GM18499 (cell line): ENCODE data around the gene SLC41A3.

Experiments used
- ATAC-seq: cut with Tn5 transposase; IDR thresholded peaks from one replicate; pipeline ENCODE4 v1.9.1; 2021; ENCODE audit warnings: moderate number of reproducible peaks; ENCODE audit not compliant: insufficient read depth, unreplicated experiment

SLC41A3 gene

DNA sequence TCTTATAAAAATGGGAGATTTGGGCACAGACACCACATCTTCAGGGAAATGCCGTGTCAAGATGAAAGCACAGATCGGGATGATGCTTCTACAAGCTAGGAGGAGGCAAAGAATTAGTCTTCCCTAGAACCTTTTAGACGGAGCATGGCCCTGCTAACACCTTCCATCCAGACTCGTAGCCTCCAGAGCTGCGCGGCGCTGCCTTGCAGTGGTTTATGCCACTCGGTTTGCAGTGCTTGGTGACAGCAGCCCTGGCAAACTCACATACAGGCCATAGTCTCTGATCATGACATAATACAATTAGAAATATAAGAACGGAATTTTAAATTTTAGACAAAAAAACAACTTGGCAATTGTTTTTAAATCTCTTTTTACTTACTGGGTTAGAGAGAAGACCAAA lies 37.1 kb upstream of the SLC41A3 start:
- no peak for ATAC-seq

DNA sequence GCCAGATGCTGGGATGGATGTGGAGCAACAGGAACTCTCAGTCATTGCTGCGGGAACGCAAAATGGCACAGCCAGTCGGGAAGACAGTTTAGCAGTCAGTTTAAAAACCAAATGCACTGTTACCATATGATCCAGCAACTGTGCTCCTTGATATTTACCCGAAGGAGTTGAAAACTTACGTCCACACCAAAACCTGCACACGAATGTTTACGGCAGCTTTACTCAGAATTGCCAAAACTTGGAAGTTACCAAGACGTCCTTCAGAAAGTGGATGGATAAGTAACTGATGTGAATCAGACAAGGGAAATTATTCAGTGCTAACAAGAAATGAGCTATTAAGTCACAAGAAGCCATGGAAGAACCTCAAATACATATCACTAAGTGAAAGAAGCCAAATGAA lies 36.1 kb upstream of the SLC41A3 start:
- ATAC-seq, result no peak

DNA sequence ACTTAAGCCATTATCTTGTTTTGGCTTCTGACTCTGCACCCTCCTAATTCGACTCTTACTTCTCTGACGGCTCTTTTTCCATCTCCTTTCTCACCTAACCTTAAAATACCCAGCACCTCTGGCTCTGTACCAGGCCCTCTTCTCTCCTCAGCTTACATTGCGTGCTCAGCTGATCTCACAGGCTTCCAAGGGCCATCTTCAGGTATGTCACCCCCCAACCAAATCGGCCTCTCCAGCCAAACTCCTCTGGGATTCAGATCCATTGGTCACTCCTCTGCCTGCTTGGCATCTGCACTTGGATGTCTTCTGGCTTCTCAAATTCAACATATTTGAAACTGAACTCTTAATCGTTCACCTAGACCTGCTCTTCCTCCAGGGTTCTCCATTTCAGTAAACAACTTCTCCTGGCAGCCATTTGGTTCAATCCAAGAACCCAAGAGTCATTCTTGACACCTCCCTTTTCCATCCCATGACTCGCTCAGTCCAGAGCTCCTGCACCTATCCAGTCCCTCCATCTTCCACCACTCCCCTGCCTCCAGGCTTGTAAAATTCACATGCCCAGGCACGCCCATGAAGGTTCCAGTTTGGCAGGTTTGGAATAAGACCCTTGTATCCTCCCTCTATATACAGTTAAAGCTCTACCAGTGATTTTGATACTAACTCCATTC lies 35.2 kb upstream of the SLC41A3 start:
- no peak for ATAC-seq

DNA sequence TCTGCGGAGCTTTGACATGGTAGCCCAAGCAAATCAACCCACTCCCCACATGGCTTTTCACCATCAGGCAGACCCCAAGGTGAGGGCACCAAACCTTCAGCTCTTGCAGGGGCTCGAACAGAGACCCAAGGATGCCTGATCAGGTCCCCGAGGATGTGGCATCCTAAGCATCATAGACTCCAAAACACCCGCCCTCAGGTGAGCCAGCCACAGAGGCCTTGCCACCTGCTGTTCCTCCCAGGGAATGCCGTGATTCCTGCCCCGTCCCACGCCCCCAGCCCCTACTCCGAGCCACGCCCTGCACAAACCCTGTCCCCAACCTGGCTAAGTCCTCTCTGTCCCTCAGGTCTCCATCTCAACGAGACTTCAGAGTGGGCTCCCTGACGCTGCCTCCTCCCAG lies 34.7 kb upstream of the SLC41A3 start:
- ATAC-seq, result no peak

DNA sequence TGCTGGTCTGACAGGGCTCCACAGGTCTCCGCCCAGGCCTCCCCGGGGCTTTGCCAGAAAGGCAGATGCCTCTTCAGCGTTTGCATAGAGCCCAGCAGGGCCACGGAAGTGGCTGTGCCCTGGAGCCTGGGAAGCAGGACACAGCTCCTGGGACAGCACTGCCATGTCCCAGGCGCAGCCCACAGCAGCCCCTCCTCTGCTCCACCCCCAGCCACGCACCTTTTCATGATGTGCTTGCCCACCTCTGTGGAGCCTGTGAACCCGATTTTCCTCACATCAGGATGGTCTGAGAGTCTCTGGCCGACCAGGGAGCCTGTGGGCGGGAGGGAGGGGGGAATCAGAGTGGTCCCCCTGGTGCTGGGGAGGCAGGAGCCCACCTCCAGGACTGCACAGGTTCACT lies 33.9 kb upstream of the SLC41A3 start:
- ATAC-seq, result no peak

DNA sequence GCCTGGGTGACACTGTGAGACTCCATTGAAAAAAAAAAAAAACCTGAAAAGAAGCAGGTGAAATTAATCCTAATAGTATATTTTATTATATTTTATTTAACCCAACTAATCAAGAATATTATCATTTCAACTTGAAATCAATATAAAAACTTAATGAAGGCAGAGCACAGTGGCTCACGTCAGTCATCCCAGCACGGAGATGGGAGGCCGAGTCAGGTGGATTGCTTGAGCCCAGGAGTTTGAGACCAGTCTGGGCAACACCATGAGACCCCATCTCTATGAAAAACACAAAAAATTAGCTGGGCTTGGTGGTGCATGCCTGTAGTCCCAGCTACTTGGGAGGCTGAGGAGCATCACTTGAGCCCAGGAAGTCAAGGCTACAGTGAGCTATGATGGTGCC lies 33.3 kb upstream of the SLC41A3 start:
- no peak for ATAC-seq

DNA sequence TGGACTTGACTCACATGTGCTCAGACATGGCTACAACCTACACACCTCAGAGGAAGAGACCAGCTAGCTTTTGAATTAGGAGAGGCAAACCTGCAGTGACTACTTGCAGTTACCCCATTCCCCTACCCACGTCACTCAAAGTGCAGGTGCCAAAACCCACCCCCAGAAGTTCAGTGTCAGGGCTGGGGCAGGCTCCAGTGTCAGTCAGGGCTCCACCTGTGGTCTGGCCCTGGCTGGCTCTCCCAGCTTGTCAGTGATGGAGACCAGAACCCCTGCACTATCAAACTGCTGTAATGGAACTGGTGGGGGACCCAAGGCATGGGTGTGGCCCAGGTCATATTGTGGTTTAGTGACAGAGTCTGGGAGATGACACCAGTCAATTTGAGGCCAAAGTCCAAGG lies 32.6 kb upstream of the SLC41A3 start:
- ATAC-seq, result no peak

DNA sequence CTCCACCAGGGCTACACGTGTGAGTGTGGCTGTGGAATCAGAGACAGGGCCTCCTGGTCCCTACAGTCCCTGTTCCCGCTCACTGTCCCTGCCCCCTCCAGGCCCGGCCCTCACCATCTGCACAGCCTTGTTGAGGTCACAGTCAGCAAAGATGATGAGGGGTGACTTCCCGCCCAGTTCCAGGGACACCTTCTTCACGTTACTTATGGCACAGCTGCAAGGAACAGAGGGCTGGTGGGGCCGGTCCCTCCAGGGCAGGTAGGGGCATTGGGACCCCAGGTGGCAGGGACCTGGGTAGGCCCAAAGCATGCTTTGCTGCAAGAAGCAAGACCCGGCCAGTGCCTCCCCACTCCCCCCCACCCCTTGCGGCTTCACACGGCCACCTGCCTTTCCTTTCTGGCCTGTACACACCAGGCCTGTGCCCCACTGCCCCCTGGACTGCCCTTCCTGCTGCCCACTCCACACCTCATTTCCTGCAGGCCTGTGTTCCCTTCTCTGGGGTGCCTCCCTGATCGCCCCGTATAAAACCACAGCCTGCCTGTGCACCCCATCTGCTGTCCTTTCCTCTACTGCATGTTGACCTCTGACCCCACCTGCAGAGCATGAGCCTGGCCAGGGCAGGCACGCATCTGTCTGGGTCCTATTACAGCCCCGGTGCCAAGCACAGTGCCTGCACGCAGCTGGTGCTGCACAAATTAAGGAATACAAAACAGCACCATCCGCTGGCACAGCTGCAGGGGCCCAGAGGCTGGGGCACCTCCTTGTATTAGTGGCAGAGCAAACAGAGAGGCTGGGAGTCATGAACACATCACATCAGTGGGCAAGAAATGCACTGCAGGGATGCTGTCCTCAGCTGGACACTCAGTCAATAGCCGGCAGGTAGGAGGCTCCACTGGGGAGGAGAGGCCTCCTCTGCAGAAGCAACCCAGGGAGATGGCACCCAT lies 30.8 kb upstream of the SLC41A3 start:
- ATAC-seq, result no peak

DNA sequence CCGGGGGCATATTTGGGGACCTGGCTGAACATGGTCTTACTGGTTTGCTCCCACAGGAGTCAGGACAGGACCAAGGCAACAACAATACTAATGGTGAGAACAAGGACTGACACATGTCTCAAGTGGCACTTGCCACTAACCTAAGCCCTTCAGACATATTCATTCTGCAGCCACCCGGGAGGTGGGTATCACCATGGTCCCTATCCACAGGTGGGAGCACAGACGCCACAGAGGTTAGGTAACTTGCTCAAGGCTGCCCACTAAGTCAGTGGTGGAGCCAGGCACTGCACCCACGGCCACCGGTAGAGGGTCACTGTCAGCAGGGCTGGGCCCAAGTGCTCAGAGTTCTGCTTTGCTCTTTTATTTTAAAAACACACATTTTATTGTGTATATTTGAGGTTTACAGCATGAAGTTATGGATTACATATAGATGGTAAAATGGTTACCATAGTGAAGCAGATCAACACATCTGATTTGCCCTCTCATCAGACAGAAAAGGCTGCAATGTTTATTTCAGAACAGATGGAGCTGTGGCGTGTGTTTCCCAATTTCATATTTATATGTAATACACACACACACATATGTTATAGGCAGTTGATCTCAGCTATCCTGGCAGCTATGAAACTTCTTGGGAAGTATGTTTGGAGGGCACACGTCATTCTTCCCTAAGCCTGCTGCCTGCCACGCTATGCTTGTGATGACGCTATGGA lies 30.0 kb upstream of the SLC41A3 start:
- no peak for ATAC-seq

DNA sequence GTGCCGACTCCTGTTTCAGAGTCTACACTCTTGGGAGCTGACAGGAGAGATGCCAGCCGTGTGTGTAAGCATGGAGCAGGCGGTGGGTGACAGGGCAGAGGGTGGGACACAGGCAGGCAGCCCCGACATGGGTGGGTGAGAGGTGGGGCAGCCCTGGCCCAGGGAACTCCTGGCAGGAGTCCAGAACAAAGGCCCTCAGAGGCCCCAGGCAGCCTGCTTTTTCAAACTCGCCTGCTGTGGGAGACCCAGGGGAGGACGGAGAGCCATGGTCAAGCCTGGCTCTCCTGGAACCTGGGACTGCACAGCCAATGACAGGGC lies 29.3 kb upstream of the SLC41A3 start:
- ATAC-seq, result no peak

DNA sequence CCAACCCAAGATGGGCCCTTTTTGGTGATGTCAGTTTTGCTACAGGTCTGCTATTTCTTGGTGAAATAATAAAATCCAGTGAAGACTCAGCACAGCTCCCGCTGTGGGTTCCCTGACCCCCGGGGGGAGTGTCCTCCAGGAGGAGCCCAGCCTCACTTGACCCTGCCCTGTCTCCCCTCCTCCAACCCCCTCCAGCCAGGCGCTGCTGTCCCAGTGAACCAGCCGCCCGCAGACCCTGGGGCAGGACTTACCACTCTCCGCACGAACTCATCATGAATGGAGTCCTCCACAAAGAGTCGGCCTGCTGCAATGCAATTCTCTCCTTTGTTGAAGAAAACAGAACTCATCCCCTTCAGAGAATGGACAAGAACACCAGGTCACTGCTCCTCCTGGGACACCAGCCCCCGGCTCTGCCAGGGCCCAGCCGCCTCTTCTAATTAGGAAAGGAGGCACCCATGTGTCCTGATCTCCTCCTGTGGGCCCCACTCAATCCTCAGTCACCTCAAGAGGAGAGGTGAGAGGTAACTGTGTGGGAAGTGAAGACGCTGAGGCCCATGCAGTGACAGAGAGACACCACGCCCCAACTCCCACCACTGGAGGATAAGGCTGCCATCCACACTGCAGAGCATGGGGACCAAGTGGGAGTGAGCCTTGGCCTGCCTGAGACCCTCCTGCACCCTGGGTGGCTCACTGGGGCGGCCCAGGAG lies 28.8 kb upstream of the SLC41A3 start:
- no peak for ATAC-seq

DNA sequence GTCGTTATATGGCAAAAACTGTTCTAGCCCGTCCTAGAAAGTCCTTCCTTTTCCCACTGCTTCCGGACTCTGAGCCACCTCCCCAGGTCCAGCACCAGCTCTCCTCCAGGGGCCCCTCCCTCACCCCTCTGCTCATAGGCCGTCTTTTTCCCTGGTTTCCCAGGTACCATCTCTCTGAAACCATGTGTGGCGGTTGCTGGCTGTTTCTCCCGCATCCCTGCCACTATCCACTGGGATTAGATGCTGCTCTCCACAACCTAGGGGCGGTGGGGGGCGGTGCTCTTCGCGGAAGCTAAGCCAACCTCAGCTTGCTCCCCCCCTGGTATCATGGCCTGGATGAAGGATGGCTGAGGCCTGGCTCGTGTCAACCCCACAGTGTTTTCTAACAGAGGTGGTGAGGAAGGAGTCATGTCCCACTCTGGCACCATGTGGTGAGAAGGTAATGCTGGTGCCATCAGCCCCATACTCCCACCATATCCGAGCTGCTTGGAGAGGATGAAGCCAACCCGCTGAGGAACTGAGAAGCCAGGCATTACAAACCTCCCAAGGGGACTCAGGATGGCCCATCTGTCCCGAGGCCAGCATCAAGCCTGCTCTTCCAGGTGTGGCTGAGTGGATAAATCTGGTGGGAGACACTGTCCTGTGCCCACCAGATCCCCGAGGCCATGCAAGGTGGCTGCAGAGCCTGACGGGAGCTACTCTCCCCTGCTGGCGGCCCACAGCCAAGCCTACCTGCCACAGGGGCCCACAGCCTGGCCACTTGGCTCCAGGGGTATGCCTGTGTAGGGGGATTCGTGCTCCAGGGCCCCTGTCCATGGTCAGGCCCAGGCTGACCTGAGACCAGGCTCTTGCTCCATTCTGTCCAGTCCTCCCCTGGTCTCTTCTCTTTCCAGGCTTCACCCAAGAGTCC lies 27.9 kb upstream of the SLC41A3 start:
- ATAC-seq, result no peak

DNA sequence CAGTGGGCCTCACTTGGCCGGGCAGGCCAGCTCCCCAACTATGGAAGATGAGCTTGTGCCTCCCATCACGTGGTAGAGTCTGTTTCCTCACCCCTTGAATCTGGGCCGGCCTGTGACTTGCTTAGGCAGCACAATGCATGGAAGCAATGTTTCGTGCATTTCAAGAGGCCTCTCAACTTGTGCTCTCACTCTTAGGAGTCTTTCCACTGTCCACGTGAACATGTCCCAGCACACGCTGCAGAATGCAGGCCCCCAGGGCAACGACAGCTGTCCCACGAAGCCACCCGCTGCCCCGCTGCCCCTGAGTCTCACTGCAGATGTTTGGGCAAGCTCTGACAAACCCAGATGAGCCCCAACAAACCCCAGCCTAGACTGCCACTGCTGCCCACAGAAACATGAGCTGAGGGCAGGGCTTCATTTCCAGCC lies 27.2 kb upstream of the SLC41A3 start:
- no peak for ATAC-seq

DNA sequence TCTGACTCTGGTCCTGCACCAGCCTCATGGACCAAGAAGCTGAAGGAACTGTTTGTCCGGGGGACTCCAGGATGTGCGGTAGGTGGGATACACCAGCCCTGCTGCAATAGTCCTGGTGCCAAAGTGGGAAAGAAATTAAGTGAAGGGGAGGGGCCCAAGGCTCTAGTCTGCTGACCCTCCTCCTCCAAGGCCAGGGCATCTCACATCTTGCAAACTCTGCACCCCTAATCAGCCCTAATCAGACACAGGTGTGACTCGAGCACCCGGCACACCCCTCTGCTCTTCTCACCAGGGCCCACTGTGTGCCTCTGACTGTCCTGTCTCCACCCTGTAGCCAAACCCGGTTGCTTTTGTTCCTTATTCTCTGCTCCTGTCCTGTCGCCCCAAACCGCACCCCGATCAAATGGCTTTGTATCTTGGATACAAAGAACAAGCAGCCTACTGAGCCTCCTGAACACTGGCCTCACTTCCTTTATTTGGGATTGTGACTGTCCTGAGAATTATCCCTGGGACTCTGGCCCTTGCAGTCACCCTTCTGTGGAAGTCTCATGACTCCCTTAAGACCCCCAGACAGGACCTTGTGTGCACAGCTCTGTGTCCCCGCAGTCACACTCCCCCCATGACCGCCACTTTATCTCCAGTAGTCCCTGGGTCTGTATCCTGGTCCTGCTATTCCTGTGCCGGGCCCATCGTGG lies 26.7 kb upstream of the SLC41A3 start:
- ATAC-seq, result no peak

DNA sequence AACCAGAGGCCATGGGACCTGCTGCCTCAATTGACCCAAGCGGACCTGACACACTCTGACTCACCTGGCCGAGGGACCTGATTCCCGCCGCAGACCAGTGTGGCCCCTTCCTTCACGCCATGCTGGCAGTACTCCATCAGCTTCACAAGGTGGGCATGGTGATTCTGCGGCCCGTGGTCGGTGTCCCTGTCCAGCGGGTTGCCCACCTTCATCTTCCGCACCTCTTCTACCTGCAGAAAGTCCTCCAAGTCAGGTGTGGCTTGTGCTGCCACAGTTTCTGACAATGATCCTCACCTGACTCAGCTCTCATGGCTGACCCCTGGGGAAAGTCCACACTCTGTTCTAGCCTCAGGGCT lies 25.9 kb upstream of the SLC41A3 start:
- ATAC-seq, result no peak

DNA sequence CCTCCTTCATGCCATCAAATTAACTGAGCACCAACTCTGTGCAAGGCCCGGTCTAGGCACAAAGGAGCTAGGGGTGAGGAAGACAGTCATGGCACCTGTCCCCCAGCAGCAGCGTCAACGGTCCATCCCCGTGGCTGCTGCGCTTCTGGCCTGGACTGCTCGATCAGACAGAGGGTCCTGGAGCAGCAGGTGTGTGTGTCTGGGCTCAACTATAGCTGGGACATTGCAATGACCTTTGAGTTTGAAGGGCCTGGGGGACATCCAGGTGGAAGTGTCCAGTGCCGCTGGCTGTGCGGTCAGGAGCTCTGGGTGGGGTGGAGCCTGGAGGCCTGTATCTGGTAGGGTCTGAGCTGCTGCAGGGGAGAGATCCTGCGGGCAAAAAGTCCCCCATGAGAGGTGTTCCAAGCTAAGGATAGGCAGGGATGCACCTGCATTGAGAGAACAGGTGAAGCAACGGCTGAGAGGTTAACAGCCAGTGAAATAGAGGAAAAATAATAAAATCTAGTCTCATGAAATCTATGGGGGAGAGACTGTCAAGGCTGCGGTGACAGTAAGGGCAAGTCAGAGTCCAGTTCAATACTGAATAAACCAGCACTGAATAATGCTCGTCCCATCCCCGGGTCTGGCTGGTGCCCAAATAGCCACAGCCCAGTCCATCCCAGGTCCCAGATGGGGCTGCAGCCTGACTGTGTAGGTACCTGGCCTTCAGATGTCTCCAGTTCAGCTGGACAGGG lies 25.4 kb upstream of the SLC41A3 start:
- ATAC-seq, result no peak

DNA sequence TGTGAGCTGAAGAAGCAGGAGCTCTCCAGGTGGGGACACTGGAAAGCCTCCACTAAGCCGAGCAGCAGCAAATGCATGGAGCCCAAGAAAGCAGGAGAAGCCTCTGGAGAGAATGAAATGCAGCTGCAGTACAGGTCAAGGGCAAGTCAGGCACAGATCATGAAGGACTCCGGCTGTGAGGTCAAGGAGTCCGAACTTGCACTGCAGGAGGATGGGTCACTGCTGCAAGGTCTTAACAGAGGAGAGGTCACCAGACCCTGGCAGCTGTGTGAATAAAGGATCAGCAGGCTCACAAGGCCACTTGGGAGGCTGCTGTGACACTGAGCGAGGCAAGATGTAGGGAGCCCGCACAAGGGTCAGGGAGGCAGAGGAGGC lies 24.7 kb upstream of the SLC41A3 start:
- ATAC-seq, result no peak

DNA sequence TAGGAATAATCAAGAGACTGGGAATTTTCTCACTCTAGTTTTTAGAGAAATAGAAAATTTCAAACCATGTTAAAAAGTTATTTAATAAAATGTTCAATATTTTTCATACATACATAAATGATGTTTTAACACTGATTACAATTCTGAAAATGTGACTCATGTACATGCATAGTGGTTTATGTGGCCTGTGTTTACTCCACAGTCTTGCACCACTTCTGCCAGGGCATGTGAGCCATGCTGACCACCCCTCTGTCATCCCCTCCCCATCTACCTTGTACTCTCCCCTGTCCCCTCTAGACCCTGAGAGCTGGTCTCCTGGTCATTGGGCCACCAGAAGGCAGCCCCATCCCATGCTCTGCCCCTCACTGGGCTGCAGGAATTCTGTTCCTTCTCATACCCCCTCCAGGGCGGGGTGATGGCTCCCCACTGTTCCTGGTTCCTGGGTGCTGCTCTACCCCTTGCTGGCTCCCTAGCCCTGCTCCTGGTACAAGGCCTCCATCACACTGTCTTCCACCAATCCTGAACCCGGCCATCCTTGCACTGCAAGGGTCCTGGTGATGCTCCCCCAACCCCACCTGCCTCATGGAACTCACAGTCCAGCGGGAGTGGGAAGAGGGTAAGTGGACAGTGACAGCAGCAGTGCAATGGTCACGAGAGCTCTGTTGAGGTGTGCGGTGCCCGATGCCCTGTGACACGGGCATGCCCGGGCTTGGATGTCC lies 24.2 kb upstream of the SLC41A3 start:
- ATAC-seq, result no peak
